Measurements from ENCODE around the gene DOCK3. TPM values are rescaled to one million over a fixed set of nuclear protein-coding genes. Genes with fewer than 3 reads are reported as not detected.
A peak's percentile ranks its signal among the peaks of the same experiment; 100 is the strongest.

The DOCK3 gene
- 0.14 TPM for polyA plus RNA-seq (ENCODE audit: insufficient read length)

- DNase-seq = peak; percentile 78
Observed at GRCh38 chr3:50674349-50675178, at the start of gene DOCK3. Gene DOCK3 (plus strand): TSS chr3:50674927. CDS start chr3:50675264, 337 bp downstream.

GRCh38 chr3:50625231-50626182, 49.2 kb upstream of the DOCK3 start:
- no peak for DNase-seq

- no peak for DNase-seq
Observed at GRCh38 chr3:50626401-50626800, 48.3 kb upstream of the DOCK3 start.

- no peak for DNase-seq
Observed at GRCh38 chr3:50627407-50628051, 47.2 kb upstream of the DOCK3 start.

- DNase-seq = no peak
Observed at GRCh38 chr3:50628601-50629000, 46.1 kb upstream of the DOCK3 start.

GRCh38 chr3:50630394-50630793, 44.3 kb upstream of the DOCK3 start:
- no peak for DNase-seq

GRCh38 chr3:50630877-50631276, 43.9 kb upstream of the DOCK3 start:
- DNase-seq = no peak

GRCh38 chr3:50632450-50632849, 42.3 kb upstream of the DOCK3 start:
- no peak for DNase-seq

GRCh38 chr3:50633230-50633790, 41.4 kb upstream of the DOCK3 start:
- no peak for DNase-seq

- no peak for DNase-seq
Observed at GRCh38 chr3:50635066-50635465, 39.7 kb upstream of the DOCK3 start.

GRCh38 chr3:50637011-50637410, 37.7 kb upstream of the DOCK3 start:
- DNase-seq = no peak

- DNase-seq = no peak
Observed at GRCh38 chr3:50637945-50638344, 36.8 kb upstream of the DOCK3 start.

- no peak for DNase-seq
Observed at GRCh38 chr3:50639055-50639494, 35.7 kb upstream of the DOCK3 start.

- DNase-seq = no peak
Observed at GRCh38 chr3:50642382-50642781, 32.3 kb upstream of the DOCK3 start.

GRCh38 chr3:50644561-50644960, 30.2 kb upstream of the DOCK3 start:
- peak; percentile 27 for DNase-seq

- no peak for DNase-seq
Observed at GRCh38 chr3:50645378-50645777, 29.3 kb upstream of the DOCK3 start.

GRCh38 chr3:50648313-50648712, 26.4 kb upstream of the DOCK3 start:
- DNase-seq = no peak

- no peak for DNase-seq
Observed at GRCh38 chr3:50648944-50649343, 25.8 kb upstream of the DOCK3 start.

GRCh38 chr3:50649451-50649931, 25.2 kb upstream of the DOCK3 start:
- DNase-seq = no peak

- no peak for DNase-seq
Observed at GRCh38 chr3:50650018-50650417, 24.7 kb upstream of the DOCK3 start.

GRCh38 chr3:50651445-50651844, 23.3 kb upstream of the DOCK3 start:
- DNase-seq = no peak

- DNase-seq = no peak
Observed at GRCh38 chr3:50651920-50652529, 22.7 kb upstream of the DOCK3 start.
